Cardiac septum (tissue), 1 donor: ENCODE measurements around the gene WBP2. TPM values are rescaled to one million over a fixed set of nuclear protein-coding genes. Genes with fewer than 3 reads are reported as not detected.

Source experiments
- DNase-seq: peaks from one replicate; pipeline ENCODE4 v3.0.0-alpha.2; 2020; ENCODE audit warnings: low spot score
- intact Hi-C: fragments of 100-400 bp; cut with DNase I; formaldehyde crosslinking; loops from one replicate; pipeline ENCODE4 v1.14.0; 2022
- long read RNA-seq: library from polyadenylated mRNA; unstranded; transcript quantifications from one replicate; pipeline ENCODE4 v2.0.0, GENCODE V29; 2021
- total RNA-seq: library from RNA; stranded (reverse); fragmentation: NEBNext Ultra II Directional; extraction: Animal tissue kit (Norgen Biotek cat#: 25700); gene quantifications from one replicate; pipeline ENCODE4 v1.2.1, GENCODE V29; 2021
- donor health status: DM: no; HTN: no; CAD: no.

WBP2 gene
- total RNA-seq: 129 TPM
- long read RNA-seq, transcript WBP2-201 (8 exons, 1,944 nt): major isoform, 52 of 419 reads
- long read RNA-seq, transcript WBP2-203 (7 exons, 928 nt): minor isoform, 5 of 419 reads
- long read RNA-seq, transcript WBP2-209 (4 exons, 747 nt): minor isoform, 6 of 419 reads
- long read RNA-seq, partial matches to known transcripts: 32 of 419 reads
- long read RNA-seq, other reads (novel, unspliced or antisense): 323 of 419 reads

DNA sequence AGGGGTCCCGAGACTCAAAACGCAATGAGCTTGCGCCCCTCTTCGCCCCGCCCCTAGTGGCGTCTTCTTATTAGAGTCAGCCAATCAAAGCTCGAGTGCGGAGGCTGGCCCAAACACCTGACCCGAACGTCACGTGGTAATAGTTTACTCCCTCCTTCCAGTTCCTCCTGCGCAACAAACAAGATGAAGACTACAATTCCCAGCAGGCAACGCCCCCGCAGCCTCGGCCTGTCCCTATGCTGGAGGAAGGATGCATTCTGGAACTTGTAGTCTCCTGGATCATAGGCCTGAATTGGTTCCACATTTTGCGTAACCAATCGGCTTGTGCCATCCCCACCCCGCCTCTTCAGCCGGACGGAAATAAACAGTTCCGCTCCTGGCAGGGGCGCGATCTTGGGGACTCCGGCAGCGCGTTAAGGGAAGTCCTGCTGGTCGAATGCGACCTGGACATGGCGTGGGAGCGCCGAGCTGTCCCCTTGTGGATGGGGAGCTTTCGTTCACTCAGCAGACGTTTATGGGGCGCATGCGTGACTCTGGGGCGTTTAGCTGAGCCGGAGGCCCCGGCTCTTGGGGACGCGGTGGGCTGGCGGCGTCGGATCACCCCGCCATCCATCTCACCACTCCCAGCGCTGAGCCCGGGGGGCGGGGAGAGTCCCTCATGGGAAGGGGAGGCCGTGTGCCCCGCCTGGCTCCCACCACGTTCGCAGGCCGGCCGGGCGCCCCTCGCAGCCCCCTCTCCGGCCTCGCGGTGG lies at the start of gene WBP2:
Gene WBP2 (minus strand): TSS at position 26 of the 752 bp plus-strand sequence. CDS start 38 bp downstream, outside the sequence.
- intact Hi-C loops: loop anchor here (1.0 to 2.0 kb wide), 3 partner anchors 22 to 71 kb away; partner anchors contain the start of genes TRIM65 and UNK
- DNase-seq: peak; percentile 98

GRCh38 chr17:75902406-75902805 lies 47.3 kb upstream of the WBP2 start:
- intact Hi-C loops: no loop called here

DNA sequence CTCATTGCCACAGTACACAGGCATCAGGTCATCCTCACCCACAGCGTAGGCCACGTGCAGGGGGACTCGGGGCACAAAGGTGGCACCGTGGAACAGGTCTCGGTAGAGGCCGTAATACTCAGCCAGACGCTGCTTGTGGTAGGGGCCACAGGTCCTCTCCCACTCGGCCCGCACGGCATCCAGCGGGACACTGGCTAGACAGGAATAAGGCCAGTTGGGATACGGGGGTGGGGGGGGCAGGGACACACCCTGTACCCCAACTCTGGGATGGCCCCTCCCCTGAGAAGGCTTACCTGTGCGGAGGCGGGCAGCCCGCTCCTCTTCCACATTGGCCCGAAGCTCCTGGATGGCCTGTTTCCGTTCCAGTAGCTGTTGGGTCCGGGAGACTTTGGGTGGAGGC lies 46.6 kb upstream of the WBP2 start:
- DNase-seq: no peak
- intact Hi-C loops: no loop called here

More at GRCh38 chr17:75902406-75902805, 47.3 kb upstream of the WBP2 start:
- no peak for DNase-seq

DNA sequence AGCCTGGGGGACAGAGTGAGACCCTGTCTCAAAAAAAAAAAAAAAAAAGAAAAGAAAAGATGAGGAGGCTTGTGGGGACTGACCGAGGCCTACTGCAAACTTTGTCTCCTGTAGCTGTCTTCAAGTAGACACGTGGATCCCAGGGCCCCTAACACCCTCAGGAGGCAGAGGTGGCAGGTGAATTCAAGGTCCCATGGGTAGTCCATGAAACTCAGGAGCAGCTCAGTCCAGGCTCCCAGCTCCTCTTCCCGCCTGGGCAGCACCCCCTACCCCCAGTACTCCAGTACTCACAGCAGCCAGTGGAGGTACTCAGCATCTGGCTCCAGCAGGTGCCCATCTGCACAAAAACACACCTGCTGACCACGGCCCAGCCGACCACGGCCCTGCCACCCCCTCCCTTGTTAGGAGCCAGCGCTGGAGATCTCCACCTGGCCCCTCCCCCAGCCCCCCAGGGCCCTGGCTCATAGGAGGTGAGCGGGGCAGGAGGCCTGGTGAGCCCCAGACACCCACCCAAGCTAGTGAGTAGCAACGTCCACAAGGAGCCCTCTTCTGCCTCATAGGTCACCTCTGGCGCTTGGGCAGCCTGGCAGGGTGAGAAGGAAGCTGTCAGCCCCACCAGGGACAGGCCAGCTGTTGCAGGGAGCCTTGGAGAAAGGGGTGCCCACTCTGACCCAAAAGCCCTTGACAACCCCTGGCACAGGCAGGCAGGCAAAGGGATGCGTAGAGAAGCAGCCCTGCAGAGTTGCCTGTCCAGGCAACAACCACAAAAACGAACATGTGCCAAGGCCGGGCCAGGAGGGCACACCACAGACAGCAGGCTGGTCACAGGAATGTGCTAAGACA lies 45.8 kb upstream of the WBP2 start:
- DNase-seq: no peak
- intact Hi-C loops: no loop called here

DNA sequence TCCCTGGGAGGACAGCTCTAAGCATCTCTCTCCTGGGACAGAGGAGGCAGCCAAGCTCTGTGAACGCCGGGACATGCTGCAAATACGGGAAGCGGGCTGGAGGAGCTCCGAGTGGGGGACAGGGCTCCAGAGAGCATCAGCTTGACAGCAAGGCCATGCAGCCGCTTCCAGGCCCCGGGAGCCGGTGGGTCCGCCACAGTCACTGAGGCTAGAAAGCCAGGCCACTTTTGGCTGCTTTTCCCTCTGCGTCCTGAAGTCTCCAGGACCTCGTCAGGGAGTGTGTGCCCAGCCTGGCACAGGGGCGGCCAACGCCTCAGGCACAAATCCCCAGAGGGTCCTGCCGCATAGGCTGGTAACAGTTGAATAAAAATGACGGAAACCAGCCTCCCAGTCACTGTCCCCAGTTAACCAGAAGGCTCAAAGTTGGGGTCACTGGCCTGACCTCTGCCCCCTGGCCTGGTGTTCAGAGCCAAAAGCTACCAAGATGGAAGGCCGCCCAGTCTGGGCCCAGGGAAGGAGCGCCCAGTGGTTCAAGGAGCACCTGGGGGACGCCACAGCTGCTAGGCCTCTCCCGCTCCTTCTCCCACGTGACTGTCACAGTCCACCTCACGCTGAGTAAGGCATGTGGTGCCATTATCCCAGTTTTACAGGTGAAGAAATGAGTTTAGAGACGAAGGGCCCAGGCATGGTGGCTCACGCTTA lies 44.8 kb upstream of the WBP2 start:
- no peak for DNase-seq
- intact Hi-C loops: no loop called here

GRCh38 chr17:75899353-75899752 lies 44.2 kb upstream of the WBP2 start:
- intact Hi-C loops: no loop called here
- DNase-seq: no peak

GRCh38 chr17:75898791-75899190 lies 43.7 kb upstream of the WBP2 start:
- intact Hi-C loops: no loop called here
- no peak for DNase-seq

GRCh38 chr17:75898065-75898464 lies 42.9 kb upstream of the WBP2 start:
- intact Hi-C loops: no loop called here
- no peak for DNase-seq

GRCh38 chr17:75897160-75898019 lies 42.3 kb upstream of the WBP2 start:
- intact Hi-C loops: loop anchor here (2.0 kb wide), 1 partner anchor 41 kb away; no protein-coding TSS in a partner anchor

GRCh38 chr17:75896415-75897159 lies 41.5 kb upstream of the WBP2 start, which contains the start of gene TRIM65:
TSS of gene TRIM65 (minus strand) at chr17:75896951. CDS start at chr17:75896937, 14 bp downstream.
- DNase-seq: peak; percentile 92
- intact Hi-C loops: loop anchor here (1.0 to 2.0 kb wide), 2 partner anchors 19 to 40 kb away; no protein-coding TSS in a partner anchor

More at GRCh38 chr17:75897160-75898019, 42.3 kb upstream of the WBP2 start:
- no peak for DNase-seq

DNA sequence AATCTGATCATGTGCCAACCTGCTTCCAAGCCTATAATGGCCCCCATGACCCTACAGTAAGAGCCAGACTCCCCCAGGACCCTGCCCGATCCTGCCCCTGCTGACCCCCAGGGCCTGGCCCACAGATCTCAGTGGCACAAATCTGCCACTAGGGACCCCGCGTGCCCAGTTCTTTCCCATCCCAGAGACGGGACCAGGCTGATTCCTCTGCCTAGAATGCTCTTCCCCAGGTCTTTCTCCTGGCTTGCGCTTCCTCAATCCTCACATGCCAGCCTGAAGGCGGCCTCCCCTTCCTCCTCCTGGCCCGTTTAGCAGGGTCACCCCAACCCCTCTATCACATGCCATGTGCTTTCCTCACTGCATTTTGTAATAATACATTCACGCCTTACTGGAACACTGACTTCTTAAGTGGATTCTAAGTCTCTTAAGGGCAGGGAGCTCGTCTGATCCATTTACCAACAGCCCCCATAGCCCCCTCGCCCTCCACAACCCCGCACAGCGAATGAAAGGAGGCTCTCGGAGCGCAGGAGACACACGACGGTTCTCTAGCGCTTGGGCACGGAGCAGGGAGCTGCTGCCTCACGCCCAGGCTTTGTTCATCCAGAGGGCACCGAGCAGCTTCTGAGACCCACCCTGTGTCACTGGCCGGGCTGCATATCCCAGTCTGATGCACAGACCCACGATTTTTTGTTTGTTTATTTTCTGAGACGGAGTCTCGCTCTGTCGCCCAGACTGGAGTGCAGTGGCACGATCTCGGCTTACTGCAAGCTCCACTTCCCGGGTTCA lies 40.4 kb upstream of the WBP2 start:
- no peak for DNase-seq
- intact Hi-C loops: loop anchor here (1.0 to 2.0 kb wide), 2 partner anchors 18 to 39 kb away; no protein-coding TSS in a partner anchor

- no peak for DNase-seq
- intact Hi-C loops: no loop called here
These were observed 39.1 kb upstream of the WBP2 start for GRCh38 chr17:75894049-75894733.

GRCh38 chr17:75893305-75894048 lies 38.3 kb upstream of the WBP2 start:
- intact Hi-C loops: no loop called here
- no peak for DNase-seq

DNA sequence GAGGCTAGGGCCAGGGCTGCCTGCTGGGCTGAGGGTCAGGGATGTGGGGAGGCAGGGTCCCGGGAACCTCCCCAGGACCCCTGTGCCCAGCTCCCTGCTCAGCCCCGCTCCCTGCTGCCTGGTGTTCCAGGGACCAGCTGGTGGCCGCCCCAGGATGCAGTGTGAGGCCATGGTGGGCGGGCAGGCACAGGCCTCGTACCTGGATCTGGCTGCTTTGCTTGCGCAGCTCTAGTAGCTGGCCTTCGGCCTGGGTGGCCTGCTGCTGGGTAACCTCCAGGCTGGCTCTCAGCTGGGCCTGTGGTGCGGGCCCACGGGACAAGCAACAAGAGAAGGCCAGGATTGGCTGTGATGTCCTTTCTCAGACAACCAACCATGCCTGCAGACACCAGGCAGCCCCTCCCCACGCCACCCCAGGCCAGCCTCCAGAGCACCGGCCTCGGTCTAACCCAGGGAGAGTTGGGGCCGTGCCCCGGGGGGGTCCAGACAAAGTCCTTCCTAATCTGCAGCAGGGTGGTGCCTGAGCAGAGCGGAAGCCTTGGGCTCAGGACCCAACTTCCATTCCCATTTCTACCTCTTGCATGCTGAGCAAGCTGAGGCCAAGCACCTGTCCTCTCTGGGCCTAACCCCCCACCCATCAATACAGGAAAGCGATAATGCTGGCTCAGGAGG lies 37.6 kb upstream of the WBP2 start:
- intact Hi-C loops: no loop called here
- no peak for DNase-seq
